ENCODE data around the gene SOX2. TPM values are rescaled to one million over a fixed set of nuclear protein-coding genes. Genes with fewer than 3 reads are reported as not detected.

The SOX2 gene
- polyA plus RNA-seq: not detected

DNA sequence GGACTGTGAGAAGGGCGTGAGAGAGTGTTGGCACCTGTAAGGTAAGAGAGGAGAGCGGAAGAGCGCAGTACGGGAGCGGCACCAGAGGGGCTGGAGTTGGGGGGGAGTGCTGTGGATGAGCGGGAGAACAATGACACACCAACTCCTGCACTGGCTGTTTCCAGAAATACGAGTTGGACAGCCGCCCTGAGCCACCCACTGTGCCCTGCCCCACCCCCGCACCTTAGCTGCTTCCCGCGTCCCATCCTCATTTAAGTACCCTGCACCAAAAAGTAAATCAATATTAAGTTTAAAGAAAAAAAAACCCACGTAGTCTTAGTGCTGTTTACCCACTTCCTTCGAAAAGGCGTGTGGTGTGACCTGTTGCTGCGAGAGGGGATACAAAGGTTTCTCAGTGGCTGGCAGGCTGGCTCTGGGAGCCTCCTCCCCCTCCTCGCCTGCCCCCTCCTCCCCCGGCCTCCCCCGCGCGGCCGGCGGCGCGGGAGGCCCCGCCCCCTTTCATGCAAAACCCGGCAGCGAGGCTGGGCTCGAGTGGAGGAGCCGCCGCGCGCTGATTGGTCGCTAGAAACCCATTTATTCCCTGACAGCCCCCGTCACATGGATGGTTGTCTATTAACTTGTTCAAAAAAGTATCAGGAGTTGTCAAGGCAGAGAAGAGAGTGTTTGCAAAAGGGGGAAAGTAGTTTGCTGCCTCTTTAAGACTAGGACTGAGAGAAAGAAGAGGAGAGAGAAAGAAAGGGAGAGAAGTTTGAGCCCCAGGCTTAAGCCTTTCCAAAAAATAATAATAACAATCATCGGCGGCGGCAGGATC, at the start of gene SOX2:
Gene SOX2, plus strand, starts transcription at position 601 of the 811 bp plus-strand sequence. CDS start 436 bp downstream, outside the sequence.
- Mint-ChIP-seq H3K36me3 (peaks cover 0 to 4% (median 0%) of the 10 kb centered on the region in 3 donors), H3K9me3 (peaks cover 6 to 62% (median 15%) of the 10 kb centered on the region in 6 donors), H3K27ac (no peak within 1 kb of the TSS), H3K4me3 (peak within 1 kb of the TSS in 2 of 5 donors; percentile 17 to 39), H3K4me1 (peaks cover 2 to 16% of the 10 kb centered on the region in 2 donors), H3K27me3 (ENCODE audit: low read depth in 3 of 3) (peaks cover 23 to 48% (median 43%) of the 10 kb centered on the region in 3 donors)
- peak in 2 of 3 donors; percentile 6 to 12 for DNase-seq

DNA sequence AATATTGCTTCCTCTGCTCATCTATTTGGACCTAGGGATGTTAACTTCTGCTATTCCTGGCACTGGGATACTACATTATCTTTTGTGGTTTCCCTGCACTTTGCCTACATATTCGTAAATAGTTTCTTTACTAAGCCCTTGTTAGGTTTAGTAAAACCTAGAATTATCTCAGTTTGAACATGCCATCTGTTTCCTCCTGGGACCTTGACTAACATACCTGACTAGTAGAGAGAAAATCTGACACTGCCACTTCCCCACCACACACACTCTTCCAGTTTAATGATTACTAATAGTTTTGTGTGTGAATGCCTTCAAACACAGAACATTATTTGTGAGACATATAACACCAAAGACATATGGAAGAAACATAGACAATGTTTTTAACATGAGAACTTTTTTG, 28.2 kb upstream of the SOX2 start:
- H3K4me1 Mint-ChIP-seq: no peaks in the 10 kb centered on the region
- peaks cover 0 to 8% (median 3%) of the 10 kb centered on the region in 6 donors for H3K9me3 Mint-ChIP-seq
- H3K4me3 Mint-ChIP-seq: no peak overlapping the region
- no peak for DNase-seq
- H3K27ac Mint-ChIP-seq: no peak overlapping the region
- H3K27me3 Mint-ChIP-seq (ENCODE audit: low read depth in 3 of 3): peaks cover 0 to 2% (median 0%) of the 10 kb centered on the region in 3 donors
- H3K36me3 Mint-ChIP-seq: peaks cover 0 to 4% (median 0%) of the 10 kb centered on the region in 3 donors

DNA sequence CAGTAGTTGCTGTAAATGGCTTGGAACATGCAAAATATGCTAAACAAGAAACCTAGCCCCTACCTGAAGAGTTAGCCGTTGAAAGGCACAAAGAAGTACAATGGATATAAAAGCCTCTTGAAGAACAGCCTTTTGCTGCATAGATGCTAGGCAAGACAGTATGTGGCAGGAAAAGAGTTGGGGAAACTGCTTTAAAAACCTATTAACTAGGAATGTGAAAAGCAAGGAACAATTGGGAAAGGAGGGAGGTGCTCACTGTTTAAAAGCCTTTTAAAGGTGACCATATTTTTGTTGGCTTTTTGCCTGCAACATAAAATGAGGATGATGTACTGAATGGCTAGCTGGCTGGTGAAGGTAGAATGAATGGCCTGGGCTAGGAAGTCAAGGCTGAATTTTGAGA, 24.5 kb upstream of the SOX2 start:
- DNase-seq: no peak
- H3K36me3 Mint-ChIP-seq: peaks cover 0 to 4% (median 0%) of the 10 kb centered on the region in 3 donors
- H3K4me1 Mint-ChIP-seq: no peaks in the 10 kb centered on the region
- H3K27ac Mint-ChIP-seq: no peak overlapping the region
- peaks cover 0 to 7% (median 0%) of the 10 kb centered on the region in 6 donors for H3K9me3 Mint-ChIP-seq
- H3K27me3 Mint-ChIP-seq (ENCODE audit: low read depth in 3 of 3): peaks cover 0 to 7% (median 2%) of the 10 kb centered on the region in 3 donors
- H3K4me3 Mint-ChIP-seq: no peak overlapping the region

DNA sequence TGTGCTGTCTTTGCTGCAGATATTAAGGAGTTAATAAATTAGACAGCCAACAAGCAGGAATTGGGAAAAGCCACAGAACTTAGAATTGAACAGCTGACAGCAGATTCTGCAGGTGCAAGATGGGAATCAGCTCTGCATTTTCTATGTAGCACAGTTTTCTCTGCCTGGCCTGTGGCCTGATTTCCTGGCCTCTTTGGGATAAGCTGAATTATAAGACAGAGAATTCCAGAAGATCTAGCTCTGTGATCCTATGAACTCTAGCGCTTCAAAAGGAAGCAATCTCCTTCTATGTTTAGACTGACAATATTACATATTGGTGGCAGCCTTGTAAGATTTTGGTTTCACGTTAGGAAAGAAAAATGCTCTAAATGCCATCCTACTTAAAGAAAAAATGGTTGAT, 24.0 kb upstream of the SOX2 start:
- Mint-ChIP-seq H3K36me3 (peaks cover 0 to 4% (median 0%) of the 10 kb centered on the region in 3 donors), H3K27ac (no peak overlapping the region), H3K27me3 (ENCODE audit: low read depth in 3 of 3) (peaks cover 0 to 7% (median 2%) of the 10 kb centered on the region in 3 donors), H3K4me1 (no peaks in the 10 kb centered on the region), H3K9me3 (peaks cover 0 to 10% (median 1%) of the 10 kb centered on the region in 6 donors), H3K4me3 (no peak overlapping the region)
- no peak for DNase-seq

DNA sequence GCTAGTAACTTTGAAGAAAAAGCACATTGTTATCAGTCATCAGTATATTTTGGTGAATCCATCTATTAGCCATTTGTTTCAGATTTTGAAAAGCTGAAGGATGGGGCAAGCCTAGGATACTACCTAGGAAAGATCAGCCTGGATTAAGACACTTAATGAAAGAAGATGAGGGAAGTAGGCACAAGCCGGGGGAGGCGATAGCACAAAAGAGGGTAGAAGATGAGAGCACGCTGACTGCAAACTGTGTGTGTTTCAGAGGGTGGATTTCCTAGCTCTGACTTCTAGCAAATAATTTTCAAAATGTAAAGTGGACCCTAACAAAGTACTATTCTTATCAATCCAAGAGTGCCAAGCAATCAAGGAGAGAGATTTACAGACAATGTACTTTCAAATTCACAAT, 22.2 kb upstream of the SOX2 start:
- Mint-ChIP-seq H3K9me3 (peaks cover 0 to 9% (median 1%) of the 10 kb centered on the region in 6 donors), H3K4me1 (no peaks in the 10 kb centered on the region), H3K27ac (no peak overlapping the region), H3K36me3 (no peaks in the 10 kb centered on the region), H3K4me3 (no peak overlapping the region), H3K27me3 (ENCODE audit: low read depth in 3 of 3) (peaks cover 3 to 7% (median 4%) of the 10 kb centered on the region in 3 donors)
- DNase-seq: no peak

DNA sequence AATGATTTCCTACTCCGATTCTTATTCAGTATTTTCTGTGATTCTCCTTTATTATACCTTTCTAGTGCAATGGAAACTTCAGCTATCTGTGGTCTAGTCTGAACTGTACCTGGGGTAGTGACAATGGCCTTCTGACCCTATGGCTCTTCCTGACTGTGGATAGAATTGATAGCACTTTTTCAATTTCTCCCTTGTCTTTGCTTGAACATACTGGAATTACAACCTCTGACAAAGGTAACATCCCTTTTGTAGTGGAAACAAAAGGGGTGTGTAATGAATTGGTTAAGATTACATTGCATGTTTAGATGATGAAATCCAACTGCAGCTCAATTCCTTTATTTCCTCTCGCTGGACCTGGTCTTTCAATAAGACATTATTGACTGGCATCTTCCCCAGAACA, 21.0 kb upstream of the SOX2 start:
- peaks cover 0 to 9% (median 1%) of the 10 kb centered on the region in 6 donors for H3K9me3 Mint-ChIP-seq
- H3K36me3 Mint-ChIP-seq: no peaks in the 10 kb centered on the region
- peaks cover 3 to 11% (median 4%) of the 10 kb centered on the region in 3 donors for H3K27me3 Mint-ChIP-seq (ENCODE audit: low read depth in 3 of 3)
- no peak overlapping the region for H3K27ac Mint-ChIP-seq
- H3K4me1 Mint-ChIP-seq: no peaks in the 10 kb centered on the region
- no peak overlapping the region for H3K4me3 Mint-ChIP-seq
- DNase-seq: no peak

DNA sequence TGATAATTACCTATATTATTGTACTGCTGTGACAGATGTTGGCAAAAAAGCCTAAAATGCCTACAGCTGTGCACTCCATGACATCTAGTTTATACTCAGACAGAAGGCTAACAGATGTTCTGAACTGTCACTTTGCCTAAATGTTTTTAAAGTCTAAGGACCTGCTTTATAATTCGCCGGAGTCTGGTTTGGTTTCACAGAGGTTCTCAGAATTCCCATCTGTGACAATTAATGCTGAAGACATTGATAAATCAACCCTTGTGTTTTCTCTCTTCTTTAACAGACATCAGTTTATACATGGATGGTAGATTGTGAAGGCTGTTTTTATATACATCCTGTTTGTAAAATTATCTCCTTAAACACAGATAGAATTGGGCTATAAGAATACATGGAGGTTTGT, 19.8 kb upstream of the SOX2 start:
- peaks cover 0 to 16% (median 5%) of the 10 kb centered on the region in 6 donors for H3K9me3 Mint-ChIP-seq
- no peaks in the 10 kb centered on the region for H3K36me3 Mint-ChIP-seq
- H3K27me3 Mint-ChIP-seq (ENCODE audit: low read depth in 3 of 3): peaks cover 5 to 16% (median 10%) of the 10 kb centered on the region in 3 donors
- DNase-seq: no peak
- H3K4me1 Mint-ChIP-seq: no peaks in the 10 kb centered on the region
- H3K27ac Mint-ChIP-seq: no peak overlapping the region
- no peak overlapping the region for H3K4me3 Mint-ChIP-seq

DNA sequence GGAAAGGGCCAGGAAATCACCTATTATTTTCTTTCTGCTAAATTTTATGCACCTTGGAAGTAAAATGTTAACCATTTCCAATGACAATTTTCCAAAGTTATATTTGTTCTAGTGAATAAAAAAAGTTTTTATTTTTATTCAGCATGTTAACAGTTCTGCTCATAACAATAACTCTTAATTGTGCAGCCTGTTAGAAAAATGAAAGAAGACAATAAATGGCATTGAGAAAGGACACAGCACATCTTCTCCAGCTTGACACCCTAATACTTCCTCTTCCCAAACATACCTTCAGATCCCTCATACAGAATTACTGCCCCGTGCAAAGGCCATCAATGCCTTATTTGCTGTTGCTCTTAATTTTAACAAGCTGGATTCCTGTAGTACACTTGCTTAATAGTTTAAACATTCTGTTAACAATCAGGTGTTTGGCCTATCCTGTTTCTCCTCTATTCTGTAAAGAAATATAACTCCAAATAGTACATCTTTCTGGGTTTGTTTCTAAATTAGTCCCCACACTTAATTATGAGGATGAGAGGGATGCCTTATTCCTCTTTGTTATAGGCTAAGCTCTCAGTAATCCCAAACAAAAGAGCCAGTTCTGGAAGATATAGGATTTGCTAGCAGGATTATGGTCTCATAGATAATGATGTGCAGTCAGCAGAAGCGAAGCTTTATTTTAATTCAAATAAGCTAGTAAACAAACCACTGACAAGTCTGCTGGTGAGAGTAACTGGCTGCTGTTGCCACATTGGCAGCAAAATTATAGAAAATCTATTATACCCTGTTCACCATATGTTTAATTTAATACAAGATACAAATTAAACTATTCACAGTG, 19.2 kb upstream of the SOX2 start:
- Mint-ChIP-seq H3K4me3 (no peak overlapping the region), H3K9me3 (peaks cover 0 to 23% (median 8%) of the 10 kb centered on the region in 6 donors), H3K36me3 (peaks cover 0 to under 1% (median 0%) of the 10 kb centered on the region in 3 donors), H3K27ac (no peak overlapping the region), H3K4me1 (no peaks in the 10 kb centered on the region), H3K27me3 (ENCODE audit: low read depth in 3 of 3) (peaks cover 9 to 16% (median 12%) of the 10 kb centered on the region in 3 donors)
- DNase-seq: no peak

DNA sequence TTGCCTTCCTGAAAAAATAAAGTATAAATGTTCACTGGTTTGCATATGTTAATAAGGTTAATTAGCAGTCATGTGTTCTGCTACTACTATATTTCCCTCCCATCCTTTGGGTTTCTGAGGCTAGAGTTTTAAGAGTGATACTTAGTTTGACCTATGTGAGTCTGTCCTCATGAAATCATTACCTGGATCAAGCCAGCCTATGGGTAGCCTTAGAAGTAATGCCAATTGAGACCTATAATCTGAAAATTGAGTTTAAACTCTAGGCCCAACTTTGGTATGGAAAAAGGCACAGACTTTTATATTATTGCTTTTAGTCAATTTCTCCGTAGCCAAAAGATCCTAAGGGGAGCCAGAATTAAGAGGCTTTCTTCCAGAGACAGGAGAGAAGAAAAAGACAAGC, 18.4 kb upstream of the SOX2 start:
- H3K27ac Mint-ChIP-seq: no peak overlapping the region
- H3K9me3 Mint-ChIP-seq: peaks cover 0 to 28% (median 10%) of the 10 kb centered on the region in 6 donors
- H3K4me1 Mint-ChIP-seq: no peaks in the 10 kb centered on the region
- H3K4me3 Mint-ChIP-seq: no peak overlapping the region
- DNase-seq: no peak
- peaks cover 0 to 4% (median 0%) of the 10 kb centered on the region in 3 donors for H3K36me3 Mint-ChIP-seq
- H3K27me3 Mint-ChIP-seq (ENCODE audit: low read depth in 3 of 3): peaks cover 13 to 16% (median 16%) of the 10 kb centered on the region in 3 donors

DNA sequence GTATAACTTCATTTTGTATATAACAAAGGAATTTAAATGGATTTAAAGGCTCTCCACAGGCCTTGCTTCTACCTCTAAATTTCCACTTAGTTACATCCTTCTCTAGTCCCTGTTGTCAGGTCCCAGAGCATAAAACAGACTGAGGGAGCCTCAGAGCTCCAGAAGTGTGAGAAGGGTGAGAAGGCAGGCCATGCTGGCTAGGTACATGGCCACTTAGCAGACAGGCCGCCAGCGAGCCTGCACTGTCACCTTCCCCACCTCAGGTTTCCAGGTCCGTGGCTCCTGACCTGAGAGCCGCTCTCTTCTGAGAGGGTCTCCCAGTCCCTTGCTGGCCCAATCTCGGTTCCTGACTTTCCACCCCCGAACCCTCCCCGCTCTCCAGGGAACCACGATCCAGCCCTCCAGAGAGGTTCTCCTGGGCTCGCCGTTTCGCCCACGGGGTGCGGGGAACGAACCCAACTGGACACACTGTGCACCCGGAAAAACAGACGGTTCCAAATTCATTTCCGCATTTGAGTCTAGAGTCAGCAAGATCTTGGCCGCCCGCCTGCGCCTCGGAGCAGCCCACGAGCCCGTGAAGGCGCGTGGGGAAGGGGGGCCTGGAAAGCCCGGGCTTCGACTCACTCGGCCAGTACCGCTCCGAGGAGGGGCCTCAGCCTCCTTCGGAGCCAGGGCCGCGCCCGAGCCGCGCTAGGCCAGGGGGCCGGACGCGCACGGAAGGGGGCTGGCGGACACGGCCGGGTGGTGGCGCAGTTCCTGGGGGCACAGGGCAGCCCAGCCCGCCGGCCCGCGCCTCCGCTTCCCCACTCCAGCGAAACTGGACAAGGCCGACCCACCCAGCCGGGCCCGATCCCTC, 16.7 kb upstream of the SOX2 start:
- no peak overlapping the region for H3K4me3 Mint-ChIP-seq
- H3K27me3 Mint-ChIP-seq (ENCODE audit: low read depth in 3 of 3): peaks cover 14 to 22% (median 21%) of the 10 kb centered on the region in 3 donors
- no peak for DNase-seq
- peaks cover 0 to 4% (median 0%) of the 10 kb centered on the region in 3 donors for H3K36me3 Mint-ChIP-seq
- peaks cover under 1% of the 10 kb centered on the region in 2 donors for H3K4me1 Mint-ChIP-seq
- H3K9me3 Mint-ChIP-seq: peaks cover 1 to 45% (median 11%) of the 10 kb centered on the region in 6 donors
- H3K27ac Mint-ChIP-seq: no peak overlapping the region

DNA sequence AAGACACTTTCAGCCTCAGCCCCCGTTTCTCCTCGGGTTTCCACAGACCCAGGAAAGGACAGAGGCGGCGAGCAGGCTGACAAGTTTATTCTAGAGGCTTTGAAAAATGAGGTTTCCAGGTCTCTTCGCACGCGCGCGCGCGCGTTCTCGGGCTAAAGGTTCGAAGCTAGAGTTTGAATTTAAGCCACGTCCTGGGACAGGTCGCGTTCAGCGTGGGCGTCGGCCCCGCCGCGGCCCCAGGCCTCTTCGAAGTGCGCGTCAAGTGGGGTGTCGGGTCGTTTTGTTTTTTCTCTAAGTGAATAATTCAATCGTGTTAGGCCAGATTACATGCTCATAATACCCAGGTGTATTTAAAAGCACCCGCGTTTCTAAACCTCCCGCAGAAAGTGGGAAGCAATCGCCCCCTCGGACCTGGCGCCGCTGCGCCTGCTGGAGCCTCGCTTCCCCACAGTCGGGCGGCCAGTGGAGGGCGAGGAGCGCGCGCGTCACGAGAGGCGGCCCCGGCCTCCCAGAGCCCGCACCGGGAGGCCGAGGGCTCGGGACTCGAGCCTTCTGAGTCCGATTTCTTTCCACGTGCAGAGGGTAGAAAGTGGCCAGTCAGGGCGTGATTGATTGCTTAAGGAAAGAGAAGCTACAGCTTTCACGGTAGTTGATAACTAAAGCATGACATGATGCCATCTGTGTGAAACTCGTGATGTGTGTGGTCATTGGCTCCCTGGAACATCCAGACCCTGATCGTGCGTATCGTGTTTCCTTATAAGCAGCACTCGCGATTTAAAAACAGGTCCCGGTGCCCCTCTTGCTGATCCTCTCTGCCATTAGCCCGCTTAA, 15.8 kb upstream of the SOX2 start:
- Mint-ChIP-seq H3K27ac (no peak overlapping the region), H3K4me1 (peaks cover 7 to 9% of the 10 kb centered on the region in 2 donors), H3K27me3 (ENCODE audit: low read depth in 3 of 3) (peaks cover 19 to 29% (median 27%) of the 10 kb centered on the region in 3 donors), H3K36me3 (peaks cover 0 to 4% (median 3%) of the 10 kb centered on the region in 3 donors), H3K9me3 (peaks cover 8 to 53% (median 16%) of the 10 kb centered on the region in 6 donors), H3K4me3 (no peak overlapping the region)
- no peak for DNase-seq

DNA sequence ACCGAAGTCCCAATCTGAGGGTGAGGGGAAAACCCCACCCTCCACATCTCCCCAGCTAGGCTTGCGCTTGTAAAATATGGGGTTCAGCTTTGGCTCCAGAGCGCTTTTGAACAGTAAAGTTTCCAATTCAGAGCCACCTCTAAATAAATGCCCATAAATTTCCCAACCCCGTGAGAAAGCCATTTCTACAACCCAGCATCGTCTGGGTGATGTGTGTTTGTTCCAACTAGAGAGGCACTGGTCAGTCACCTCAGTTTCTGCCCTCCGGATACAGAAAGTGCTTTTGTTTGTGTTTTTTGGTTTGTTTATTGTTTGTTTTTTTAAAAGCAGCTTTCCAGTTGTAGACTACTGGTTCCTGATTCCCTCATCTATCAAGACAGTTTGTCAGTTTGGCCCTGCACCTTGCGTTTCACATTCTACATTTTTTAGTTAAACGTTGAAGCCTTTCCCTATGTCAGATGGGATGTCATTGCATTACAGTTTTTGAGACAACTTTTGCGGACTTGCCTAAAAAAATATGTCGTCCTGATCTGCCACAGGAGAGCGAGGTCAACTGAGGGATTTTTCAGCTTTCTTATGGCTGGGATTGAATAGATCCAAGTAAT, 15.0 kb upstream of the SOX2 start:
- Mint-ChIP-seq H3K27me3 (ENCODE audit: low read depth in 3 of 3) (peaks cover 17 to 32% (median 29%) of the 10 kb centered on the region in 3 donors), H3K9me3 (peaks cover 8 to 61% (median 16%) of the 10 kb centered on the region in 6 donors), H3K4me1 (peaks cover 7 to 14% of the 10 kb centered on the region in 2 donors), H3K4me3 (no peak overlapping the region), H3K36me3 (peaks cover 0 to 4% (median 3%) of the 10 kb centered on the region in 3 donors), H3K27ac (no peak overlapping the region)
- no peak for DNase-seq

Data from immature natural killer cell (primary cell).